Measurements from ENCODE around the gene SERPINI1. TPM values are rescaled to one million over a fixed set of nuclear protein-coding genes. Genes with fewer than 3 reads are reported as not detected.

The SERPINI1 gene
- total RNA-seq, 2 donors from 2014 or later: 2.0 to 3.8 TPM

GRCh38 chr3:167705840-167706239, 29.7 kb upstream of the SERPINI1 start:
- no peak for DNase-seq (ENCODE audit: low spot score)
- TF ChIP-seq CTCF (IDR thresholded peaks at IDR 0.05): no peak
- Histone ChIP-seq H3K27me3 (no peaks in the 10 kb centered on the region), H3K36me3 (peaks cover 7% of the 10 kb centered on the region), H3K27ac (no peak overlapping the region), H3K4me3 (no peak overlapping the region), H3K9me3 (no peaks in the 10 kb centered on the region), H3K4me1 (no peaks in the 10 kb centered on the region)

- no peaks in the 10 kb centered on the region for H3K27me3 ChIP-seq
- H3K27ac ChIP-seq: no peak overlapping the region
- no peak overlapping the region for H3K4me3 ChIP-seq
- H3K36me3 ChIP-seq: peaks cover 7% of the 10 kb centered on the region
- no peak for DNase-seq (ENCODE audit: low spot score)
- no peaks in the 10 kb centered on the region for H3K4me1 ChIP-seq
- TF ChIP-seq CTCF (IDR thresholded peaks at IDR 0.05): no peak
- H3K9me3 ChIP-seq: no peaks in the 10 kb centered on the region
Measured at GRCh38 chr3:167709690-167710089, 25.8 kb upstream of the SERPINI1 start.

- H3K9me3 ChIP-seq: no peaks in the 10 kb centered on the region
- H3K27me3 ChIP-seq: no peaks in the 10 kb centered on the region
- no peak for DNase-seq (ENCODE audit: low spot score)
- TF ChIP-seq CTCF (IDR thresholded peaks at IDR 0.05): no peak
- peaks cover 7% of the 10 kb centered on the region for H3K36me3 ChIP-seq
- no peaks in the 10 kb centered on the region for H3K4me1 ChIP-seq
- no peak overlapping the region for H3K4me3 ChIP-seq
- H3K27ac ChIP-seq: no peak overlapping the region
Measured at GRCh38 chr3:167710552-167710951, 25.0 kb upstream of the SERPINI1 start.

GRCh38 chr3:167711439-167711838, 24.1 kb upstream of the SERPINI1 start:
- Histone ChIP-seq H3K4me3 (no peak overlapping the region), H3K4me1 (no peaks in the 10 kb centered on the region), H3K27ac (no peak overlapping the region), H3K27me3 (no peaks in the 10 kb centered on the region), H3K9me3 (no peaks in the 10 kb centered on the region), H3K36me3 (peaks cover 7% of the 10 kb centered on the region)
- DNase-seq (ENCODE audit: low spot score): no peak
- TF ChIP-seq CTCF (IDR thresholded peaks at IDR 0.05): no peak

- no peak for DNase-seq (ENCODE audit: low spot score)
- Histone ChIP-seq H3K4me3 (no peak overlapping the region), H3K27ac (no peak overlapping the region), H3K36me3 (peaks cover 7% of the 10 kb centered on the region), H3K9me3 (no peaks in the 10 kb centered on the region), H3K27me3 (no peaks in the 10 kb centered on the region), H3K4me1 (no peaks in the 10 kb centered on the region)
- TF ChIP-seq CTCF (IDR thresholded peaks at IDR 0.05): no peak
Measured at GRCh38 chr3:167712445-167712844, 23.1 kb upstream of the SERPINI1 start.

- no peaks in the 10 kb centered on the region for H3K9me3 ChIP-seq
- no peak overlapping the region for H3K27ac ChIP-seq
- no peaks in the 10 kb centered on the region for H3K4me1 ChIP-seq
- TF ChIP-seq CTCF (IDR thresholded peaks at IDR 0.05): no peak
- H3K27me3 ChIP-seq: no peaks in the 10 kb centered on the region
- no peak for DNase-seq (ENCODE audit: low spot score)
- H3K36me3 ChIP-seq: peaks cover 24% of the 10 kb centered on the region
- H3K4me3 ChIP-seq: no peak overlapping the region
Measured at GRCh38 chr3:167714871-167715270, 20.6 kb upstream of the SERPINI1 start.

All from right atrium auricular region (tissue), 2 donors.